Measurements from ENCODE around the gene RAB27A. TPM values are rescaled to one million over a fixed set of nuclear protein-coding genes. Genes with fewer than 3 reads are reported as not detected.

RAB27A gene
- total RNA-seq, 2 donors from 2014 or later: 21.0 to 40.7 TPM

DNA sequence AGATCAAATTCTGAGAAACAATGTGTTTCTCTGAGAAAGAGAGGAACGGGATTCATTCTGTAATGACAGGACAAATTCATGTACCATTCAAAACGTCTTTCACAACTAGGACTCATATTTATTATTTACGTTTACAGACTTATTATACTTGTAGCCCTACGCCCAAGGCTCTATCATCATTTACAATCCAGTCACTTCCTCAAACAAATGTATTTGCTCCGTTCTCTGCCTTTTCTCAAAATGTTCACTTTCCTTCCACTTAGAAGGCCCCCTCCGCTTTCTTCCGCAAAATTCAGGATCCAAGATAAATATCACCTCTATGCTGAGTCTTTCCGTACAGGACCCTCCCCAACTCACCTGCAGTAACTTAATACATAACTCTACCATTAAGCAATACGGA lies 93.6 kb downstream of the RAB27A start:
- H3K9me3 ChIP-seq: no peaks in the 10 kb centered on the region
- H3K4me1 ChIP-seq (ENCODE audit: control insufficient read depth in 1 of 2, low read depth in 2 of 2): peaks cover 26 to 36% of the 10 kb centered on the region in 2 donors
- peak overlapping the region; percentile 87 to 95 for H3K27ac ChIP-seq
- DNase-seq (ENCODE audit: low spot score): no peak
- TF ChIP-seq, protein P1, sequence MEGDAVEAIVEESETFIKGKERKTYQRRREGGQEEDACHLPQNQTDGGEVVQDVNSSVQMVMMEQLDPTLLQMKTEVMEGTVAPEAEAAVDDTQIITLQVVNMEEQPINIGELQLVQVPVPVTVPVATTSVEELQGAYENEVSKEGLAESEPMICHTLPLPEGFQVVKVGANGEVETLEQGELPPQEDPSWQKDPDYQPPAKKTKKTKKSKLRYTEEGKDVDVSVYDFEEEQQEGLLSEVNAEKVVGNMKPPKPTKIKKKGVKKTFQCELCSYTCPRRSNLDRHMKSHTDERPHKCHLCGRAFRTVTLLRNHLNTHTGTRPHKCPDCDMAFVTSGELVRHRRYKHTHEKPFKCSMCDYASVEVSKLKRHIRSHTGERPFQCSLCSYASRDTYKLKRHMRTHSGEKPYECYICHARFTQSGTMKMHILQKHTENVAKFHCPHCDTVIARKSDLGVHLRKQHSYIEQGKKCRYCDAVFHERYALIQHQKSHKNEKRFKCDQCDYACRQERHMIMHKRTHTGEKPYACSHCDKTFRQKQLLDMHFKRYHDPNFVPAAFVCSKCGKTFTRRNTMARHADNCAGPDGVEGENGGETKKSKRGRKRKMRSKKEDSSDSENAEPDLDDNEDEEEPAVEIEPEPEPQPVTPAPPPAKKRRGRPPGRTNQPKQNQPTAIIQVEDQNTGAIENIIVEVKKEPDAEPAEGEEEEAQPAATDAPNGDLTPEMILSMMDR (IDR thresholded peaks at IDR 0.05): no peak
- H3K4me3 ChIP-seq: peak overlapping the region; percentile 84
- H3K27me3 ChIP-seq (replicated peaks; ENCODE audit: insufficient read depth): no peaks in the 10 kb centered on the region
- H3K36me3 ChIP-seq: peaks cover 7% of the 10 kb centered on the region
- no peak for ATAC-seq (ENCODE audit: insufficient number of reproducible peaks, low FRiP score, low read depth)

DNA sequence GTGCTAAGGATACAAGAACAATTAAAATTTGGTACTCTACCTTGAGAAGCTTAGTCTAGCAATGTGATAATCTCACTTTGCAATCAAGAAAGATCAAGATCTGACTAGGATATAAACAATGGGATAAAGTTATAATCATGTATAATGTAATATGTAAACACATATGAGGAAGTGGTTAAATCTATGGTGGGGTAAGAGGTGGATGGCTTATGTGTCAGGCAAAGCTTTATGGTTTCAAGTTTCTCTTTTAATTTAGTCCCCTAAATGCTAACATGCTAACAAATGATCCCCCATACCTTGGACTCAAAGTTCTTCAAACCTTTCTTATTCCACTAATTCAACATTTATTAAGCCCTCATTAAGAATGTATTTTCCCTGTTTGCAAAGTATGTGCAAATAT lies 95.4 kb downstream of the RAB27A start:
- no peaks in the 10 kb centered on the region for H3K9me3 ChIP-seq

DNA sequence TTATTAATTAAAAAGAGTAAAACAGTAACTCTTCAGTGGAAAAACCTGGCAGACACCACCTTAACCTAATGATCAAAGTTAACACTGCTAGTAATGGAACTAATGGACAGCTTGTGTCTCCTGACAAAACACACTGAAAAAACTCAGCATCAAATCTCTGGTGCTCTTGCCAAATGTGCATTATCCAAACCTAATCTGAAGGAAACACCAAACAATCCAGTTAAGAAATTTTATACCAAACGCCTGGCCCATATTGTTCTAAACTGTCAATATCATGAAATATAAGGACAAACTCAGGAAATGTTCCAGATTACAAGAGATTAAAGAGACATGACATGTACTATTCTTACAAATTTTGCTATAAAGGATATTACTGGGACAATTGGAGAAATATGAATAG lies 103.3 kb downstream of the RAB27A start:
- ATAC-seq (ENCODE audit: insufficient number of reproducible peaks, low FRiP score, low read depth): no peak

More for the DNA sequence above, 95.4 kb downstream of the RAB27A start:
- no peak for ATAC-seq (ENCODE audit: insufficient number of reproducible peaks, low FRiP score, low read depth)
- DNase-seq (ENCODE audit: low spot score): no peak
- TF ChIP-seq, protein P1 (IDR thresholded peaks at IDR 0.05): no peak
- H3K27ac ChIP-seq: no peak overlapping the region
- H3K27me3 ChIP-seq (replicated peaks; ENCODE audit: insufficient read depth): no peaks in the 10 kb centered on the region
- H3K36me3 ChIP-seq: peaks cover 14% of the 10 kb centered on the region
- H3K4me3 ChIP-seq: no peak overlapping the region
- H3K4me1 ChIP-seq (ENCODE audit: control insufficient read depth in 1 of 2, low read depth in 2 of 2): peaks cover 26 to 36% of the 10 kb centered on the region in 2 donors

DNA sequence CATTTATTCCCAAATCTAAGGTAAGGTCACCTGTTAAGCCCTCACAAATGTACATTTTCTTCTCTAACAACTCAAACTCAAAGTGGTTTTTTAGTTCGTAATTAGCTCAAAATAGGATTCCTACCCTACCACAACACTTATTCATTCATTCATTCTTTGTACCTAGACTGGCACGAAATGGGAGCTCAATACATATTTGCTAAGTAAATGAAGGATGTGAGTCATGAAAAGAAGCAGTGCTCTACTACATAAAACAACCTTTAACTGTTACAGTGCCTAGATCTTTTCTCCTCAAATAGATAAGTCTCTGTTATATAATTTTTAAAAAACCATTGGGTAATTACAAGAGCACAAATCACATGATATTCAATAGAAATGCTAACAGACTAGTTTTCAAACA lies 105.9 kb downstream of the RAB27A start:
- Histone ChIP-seq H3K27ac (no peak overlapping the region), H3K9me3 (no peaks in the 10 kb centered on the region), H3K36me3 (peaks cover 10% of the 10 kb centered on the region), H3K27me3 (replicated peaks; ENCODE audit: insufficient read depth) (no peaks in the 10 kb centered on the region), H3K4me3 (no peak overlapping the region), H3K4me1 (ENCODE audit: control insufficient read depth in 1 of 2, low read depth in 2 of 2) (no peaks in the 10 kb centered on the region)
- no peak for DNase-seq (ENCODE audit: low spot score)
- no peak for ATAC-seq (ENCODE audit: insufficient number of reproducible peaks, low FRiP score, low read depth)
- TF ChIP-seq, protein P1 (IDR thresholded peaks at IDR 0.05): no peak

More for the DNA sequence above, 103.3 kb downstream of the RAB27A start:
- no peaks in the 10 kb centered on the region for H3K27me3 ChIP-seq (replicated peaks; ENCODE audit: insufficient read depth)
- H3K4me3 ChIP-seq: no peak overlapping the region
- H3K27ac ChIP-seq: no peak overlapping the region
- H3K9me3 ChIP-seq: no peaks in the 10 kb centered on the region
- DNase-seq (ENCODE audit: low spot score): no peak
- H3K4me1 ChIP-seq (ENCODE audit: control insufficient read depth in 1 of 2, low read depth in 2 of 2): no peaks in the 10 kb centered on the region
- TF ChIP-seq, protein P1 (IDR thresholded peaks at IDR 0.05): no peak
- peaks cover 18% of the 10 kb centered on the region for H3K36me3 ChIP-seq

DNA sequence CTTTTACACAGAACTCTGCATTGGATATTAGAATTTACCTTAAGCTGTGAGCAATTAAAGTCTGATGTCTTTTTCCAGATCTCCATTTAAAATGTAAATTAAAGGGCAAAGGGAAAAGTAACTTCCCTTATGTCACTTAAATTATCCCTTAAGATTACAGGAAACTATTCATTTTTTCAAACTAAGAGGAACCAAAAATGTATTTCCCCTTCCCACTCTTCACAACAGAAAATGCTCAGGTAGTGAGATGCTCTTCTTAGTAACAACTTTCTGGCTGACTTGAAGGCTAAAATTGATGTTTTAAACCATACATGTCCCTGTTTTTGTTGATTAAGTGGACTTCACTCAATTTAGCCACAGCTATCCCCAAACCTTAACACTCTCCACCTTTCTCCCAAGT lies 110.5 kb downstream of the RAB27A start:
- no peak overlapping the region for H3K27ac ChIP-seq
- no peak overlapping the region for H3K4me3 ChIP-seq
- H3K27me3 ChIP-seq (replicated peaks; ENCODE audit: insufficient read depth): no peaks in the 10 kb centered on the region
- DNase-seq (ENCODE audit: low spot score) (no peak), ATAC-seq (ENCODE audit: insufficient number of reproducible peaks, low FRiP score, low read depth) (no peak)
- H3K9me3 ChIP-seq: no peaks in the 10 kb centered on the region
- H3K36me3 ChIP-seq: peaks cover 5% of the 10 kb centered on the region
- TF ChIP-seq, protein P1 (IDR thresholded peaks at IDR 0.05): no peak
- H3K4me1 ChIP-seq (ENCODE audit: control insufficient read depth in 1 of 2, low read depth in 2 of 2): no peaks in the 10 kb centered on the region

All from thoracic aorta (tissue), 2 donors.